CD4-positive, alpha-beta T cell treated with Interleukin-10 for 1 hour (primary cell): Measurements from ENCODE around the gene GPSM1.

Source experiments
- DNase-seq: peaks from one replicate; pipeline ENCODE4 v3.0.0-alpha.2; 2020

GPSM1 gene

GRCh38 chr9:136292026-136292538 is 35.3 kb upstream of the GPSM1 start:
- DNase-seq = no peak

- DNase-seq = no peak
These were observed 34.5 kb upstream of the GPSM1 start for GRCh38 chr9:136292591-136293448.

DNA sequence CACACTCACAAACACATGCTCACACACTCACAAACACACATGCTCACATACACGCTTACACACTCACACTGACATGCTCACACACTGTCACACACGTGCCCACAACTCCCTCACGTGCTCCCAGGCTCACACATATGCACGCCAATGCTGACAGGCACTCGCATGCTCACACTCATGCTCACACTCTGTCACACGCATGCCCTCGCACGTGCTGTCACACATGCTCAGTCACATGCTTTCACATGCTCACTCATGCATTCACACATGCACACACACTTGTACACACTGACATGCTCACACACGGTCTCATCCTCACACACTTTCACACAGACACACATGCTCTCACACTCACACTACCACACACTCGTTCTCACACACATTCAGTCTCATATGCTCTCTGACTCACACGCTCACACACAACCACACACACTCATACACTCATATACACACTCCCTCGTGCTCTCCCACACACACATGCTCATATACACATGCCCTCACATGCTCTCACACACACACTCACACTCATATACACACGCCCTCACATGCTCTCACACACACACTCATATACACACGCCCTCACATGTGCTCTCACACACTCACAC is 33.8 kb upstream of the GPSM1 start:
- no peak for DNase-seq

DNA sequence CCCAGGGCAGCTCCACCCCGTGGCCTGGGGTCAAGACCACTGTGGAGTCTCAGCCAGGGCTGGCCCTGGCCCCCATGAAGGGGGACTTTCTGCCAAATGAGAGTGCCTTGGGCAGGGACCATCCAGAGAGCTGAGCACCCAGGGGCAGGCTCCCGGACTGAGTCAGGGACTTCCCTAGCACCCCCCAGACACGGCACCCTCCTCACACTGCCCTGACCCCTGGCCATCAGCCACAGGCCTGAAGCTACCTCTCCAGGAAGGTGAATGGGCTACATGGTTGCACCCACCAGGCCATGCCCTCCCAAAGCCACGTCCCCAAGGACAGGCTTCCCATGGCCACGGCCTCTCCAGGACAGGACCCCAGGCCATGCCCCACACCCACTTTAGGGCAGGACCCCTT is 32.9 kb upstream of the GPSM1 start:
- no peak for DNase-seq

DNA sequence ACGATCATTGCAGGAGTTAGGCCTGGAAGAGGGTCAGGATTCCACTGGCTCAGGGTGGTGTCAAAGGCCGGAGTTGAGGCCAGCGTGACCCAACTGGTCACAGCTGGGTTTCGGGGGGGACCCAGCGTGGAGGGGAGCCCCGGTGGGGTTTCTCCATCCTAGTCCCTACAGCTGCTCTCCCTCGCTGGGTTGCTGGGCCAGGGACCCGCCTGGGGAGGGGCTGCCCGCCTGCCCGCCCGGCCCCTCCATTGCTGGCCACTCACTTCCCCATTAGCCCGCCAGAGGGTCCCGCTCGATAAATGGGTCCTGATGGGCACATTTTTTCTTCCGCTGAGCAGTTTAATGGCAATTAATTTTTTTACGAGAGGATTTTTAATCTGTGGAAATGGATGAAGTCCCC is 32.3 kb upstream of the GPSM1 start:
- DNase-seq = no peak

DNA sequence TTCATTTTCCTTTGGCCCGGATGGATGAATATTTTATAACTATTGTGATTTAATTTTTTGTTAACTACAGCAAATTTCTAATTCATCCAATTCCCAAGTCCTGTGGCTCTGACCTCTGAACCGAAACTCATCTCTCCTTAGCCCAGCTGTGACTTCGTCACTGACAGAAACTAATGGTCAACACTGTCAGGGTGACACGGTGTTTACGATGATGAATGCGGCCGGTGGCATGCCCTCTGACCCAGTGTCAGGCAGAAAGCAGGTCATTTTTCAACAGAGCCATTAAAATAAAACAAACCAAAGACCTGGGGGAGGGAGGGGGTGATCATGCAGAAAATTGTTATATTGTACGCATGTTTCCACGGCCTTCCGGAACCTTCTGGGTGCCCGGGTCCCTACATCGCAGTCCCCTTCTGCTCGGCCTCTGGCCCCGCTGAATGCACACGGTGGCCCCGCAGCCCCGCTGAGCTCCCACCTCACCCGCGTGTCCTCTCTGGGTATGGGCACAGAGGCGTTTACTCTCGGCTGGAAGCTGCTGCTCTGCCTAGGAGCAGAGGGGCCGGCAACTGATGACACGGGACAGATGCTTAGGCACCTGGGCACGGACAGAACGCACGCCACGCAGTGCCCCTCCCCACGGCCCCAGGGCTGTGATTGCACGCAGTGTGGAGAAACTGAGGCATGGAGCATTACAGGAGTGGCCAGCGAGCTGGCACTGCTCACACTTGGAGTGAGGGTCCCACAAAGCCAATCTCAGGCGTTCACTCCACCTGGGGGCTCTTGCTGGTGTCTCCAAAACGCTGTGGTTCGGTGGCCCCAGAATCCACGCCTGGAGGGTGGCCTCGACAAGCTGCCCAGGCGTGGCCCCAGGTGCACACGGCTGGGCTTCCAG is 31.6 kb upstream of the GPSM1 start:
- no peak for DNase-seq

GRCh38 chr9:136296434-136297015 is 30.8 kb upstream of the GPSM1 start:
- DNase-seq = no peak

- no peak for DNase-seq
These were observed 30.2 kb upstream of the GPSM1 start for GRCh38 chr9:136297016-136297691.

DNA sequence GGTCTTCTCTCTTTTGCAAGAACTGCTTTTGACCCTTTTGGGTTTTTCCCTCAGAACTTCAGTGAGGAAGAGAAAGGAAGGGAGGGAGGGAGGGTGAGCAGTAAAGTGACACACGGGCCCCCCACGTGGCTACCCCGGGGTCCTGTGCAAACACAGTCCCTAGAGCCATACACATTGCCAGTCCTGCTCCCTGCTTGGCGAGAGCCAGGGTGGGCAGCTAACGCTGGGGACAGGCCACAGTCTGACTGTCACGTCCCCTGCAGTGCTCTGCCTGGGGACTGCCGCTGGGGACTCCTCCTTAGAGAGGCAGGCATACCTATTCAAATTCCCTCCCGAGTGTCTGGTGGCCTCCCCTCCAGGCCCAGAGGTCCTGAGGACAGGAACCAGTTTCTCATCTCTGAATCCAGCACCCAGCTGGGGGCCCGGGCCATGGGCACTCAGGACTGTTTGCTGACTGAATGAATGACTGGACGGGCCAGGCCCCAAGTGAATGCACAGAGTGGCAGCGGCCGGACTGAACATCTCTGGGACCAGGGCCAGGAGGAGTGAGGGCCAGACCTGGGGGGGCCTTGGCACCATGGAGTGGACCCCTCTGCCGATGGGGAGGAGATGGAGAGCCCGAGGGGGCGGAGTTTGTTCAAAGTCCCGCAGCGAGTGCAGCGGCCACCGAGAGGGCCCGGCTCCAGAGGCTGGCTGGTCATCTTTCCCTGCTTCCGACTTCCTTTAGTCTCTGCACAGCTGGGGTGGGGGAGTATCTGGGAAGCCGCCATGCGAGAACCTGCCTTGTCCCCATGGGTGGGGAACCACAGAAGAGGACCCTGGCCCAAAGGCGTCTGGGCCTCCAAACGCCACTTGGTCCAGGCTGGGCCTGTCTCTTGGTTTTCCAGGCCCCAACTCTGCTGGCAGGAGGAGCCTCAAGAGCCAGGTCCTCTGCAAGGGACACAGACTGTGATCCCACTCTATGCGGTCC is 29.3 kb upstream of the GPSM1 start:
- no peak for DNase-seq

DNA sequence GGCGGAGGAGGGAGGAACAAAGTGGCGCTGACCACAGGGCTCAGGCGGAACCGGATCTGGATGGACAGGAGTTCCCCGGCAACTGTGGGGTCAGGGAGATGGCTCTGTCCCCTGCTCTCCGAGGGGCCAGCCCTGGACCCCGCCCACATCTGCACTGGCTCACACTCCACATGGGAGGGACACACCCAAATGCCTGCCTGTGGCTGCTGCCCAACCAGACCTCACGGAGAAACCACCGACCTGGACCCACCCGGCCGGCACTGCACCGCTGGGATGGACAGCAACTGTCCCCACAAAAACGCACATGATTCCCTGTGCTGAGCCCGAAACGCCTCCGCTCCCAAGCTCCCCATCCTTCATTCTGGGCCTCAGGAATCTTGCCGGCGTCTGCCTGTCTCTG is 28.2 kb upstream of the GPSM1 start:
- no peak for DNase-seq

GRCh38 chr9:136299541-136299940 is 27.8 kb upstream of the GPSM1 start:
- DNase-seq = no peak

- DNase-seq = no peak
These were observed 27.3 kb upstream of the GPSM1 start for GRCh38 chr9:136300016-136300545.

DNA sequence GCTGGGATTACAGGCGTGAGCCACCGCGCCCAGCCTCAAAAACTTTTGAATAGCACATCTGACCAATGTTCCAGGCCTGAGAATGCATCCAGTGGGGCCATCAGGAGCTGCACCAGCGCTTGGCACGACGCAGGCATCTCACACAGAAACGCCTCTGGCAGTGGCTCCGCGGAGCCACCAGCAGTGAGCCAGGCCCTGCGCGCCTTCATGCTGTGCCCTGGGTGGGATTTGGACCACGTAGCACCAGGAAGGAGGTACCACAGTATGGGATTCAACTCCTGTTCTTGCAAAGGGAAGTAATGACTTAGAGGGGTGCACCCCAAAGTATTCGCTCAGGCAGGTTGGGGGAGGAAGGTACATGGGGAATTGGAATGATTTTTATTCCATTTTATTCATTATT is 26.5 kb upstream of the GPSM1 start:
- no peak for DNase-seq

DNA sequence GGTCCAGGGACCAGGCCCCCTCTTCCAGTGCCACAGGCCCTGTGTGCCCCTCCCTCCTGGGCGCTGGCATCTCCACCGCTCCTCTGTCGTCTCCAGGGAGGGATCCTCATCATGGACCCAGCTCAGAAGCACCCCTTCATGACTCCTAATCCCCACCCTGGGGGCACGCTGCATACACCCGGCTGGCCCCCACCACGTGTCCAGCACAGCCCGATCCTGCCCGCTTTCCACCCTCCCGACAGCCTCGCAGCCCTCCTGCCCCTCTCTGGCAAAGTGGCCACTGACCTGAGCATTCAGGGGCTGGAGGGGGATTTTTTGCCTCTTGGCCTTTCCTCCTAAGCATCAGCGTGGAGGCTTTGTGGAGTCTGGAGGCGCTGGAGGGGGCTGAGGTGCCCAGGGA is 24.8 kb upstream of the GPSM1 start:
- no peak for DNase-seq

DNA sequence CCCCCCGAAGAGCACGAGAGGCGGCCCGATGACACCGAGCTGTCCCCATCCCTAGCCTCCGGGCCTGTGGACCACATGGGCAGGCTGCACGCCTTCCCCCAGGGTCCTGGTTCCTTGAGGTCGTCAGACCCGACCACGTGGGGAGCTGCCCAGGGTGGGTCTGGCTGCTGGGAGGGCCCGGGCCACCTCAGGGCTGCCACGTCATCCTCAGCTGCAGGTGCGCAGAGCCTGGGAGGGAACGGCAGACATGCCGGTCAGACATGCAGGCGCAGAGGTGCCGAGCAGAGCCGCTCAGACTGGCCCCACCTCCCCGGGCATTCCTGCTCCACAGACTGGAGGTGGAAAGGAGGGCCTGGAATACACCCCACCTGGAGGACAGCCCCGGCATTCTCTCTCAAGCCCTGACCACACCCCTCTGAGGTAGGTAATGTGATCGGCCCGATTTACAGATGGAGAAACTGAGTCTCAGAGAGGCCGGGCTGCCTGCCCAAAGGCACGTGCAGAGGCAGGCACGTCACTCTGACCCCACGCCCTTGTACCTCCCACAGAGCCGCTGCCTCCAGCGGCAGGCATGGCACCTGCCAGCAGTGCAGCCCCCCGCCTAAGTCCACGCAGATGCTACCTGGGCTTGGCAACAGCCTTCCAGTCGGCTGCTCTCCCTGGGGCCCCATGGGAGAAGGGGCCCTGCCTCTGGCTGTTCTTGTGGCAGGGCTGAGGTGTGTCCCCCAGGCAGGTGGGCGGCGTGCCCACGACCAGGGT is 24.1 kb upstream of the GPSM1 start:
- DNase-seq = no peak

- DNase-seq = no peak
These were observed 23.4 kb upstream of the GPSM1 start, which contains the start of gene CCDC187 for GRCh38 chr9:136303825-136304416. Gene CCDC187 (minus strand): TSS chr9:136304094. CDS start chr9:136303830, 264 bp downstream.

- no peak for DNase-seq
These were observed 22.9 kb upstream of the GPSM1 start for GRCh38 chr9:136304456-136304855.

DNA sequence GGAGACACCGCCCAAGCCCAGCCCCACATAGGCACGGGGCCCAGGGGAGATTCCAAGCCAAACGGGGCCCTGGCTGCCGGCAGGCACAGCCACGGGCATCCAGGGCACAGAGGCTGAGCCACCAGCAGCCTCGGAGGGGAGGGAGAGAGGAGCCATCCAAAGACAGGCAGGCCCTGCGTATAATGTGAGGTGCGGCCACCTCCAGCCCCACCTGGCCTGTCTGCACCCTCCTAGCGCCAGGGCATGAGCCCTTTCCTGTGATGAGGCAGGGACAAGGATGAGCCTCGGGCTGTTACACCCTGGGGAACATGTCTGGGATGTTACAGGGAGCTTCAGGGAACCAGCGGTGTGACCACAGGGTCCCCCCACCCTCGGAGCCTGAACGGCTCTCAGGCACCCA is 22.4 kb upstream of the GPSM1 start:
- no peak for DNase-seq

DNA sequence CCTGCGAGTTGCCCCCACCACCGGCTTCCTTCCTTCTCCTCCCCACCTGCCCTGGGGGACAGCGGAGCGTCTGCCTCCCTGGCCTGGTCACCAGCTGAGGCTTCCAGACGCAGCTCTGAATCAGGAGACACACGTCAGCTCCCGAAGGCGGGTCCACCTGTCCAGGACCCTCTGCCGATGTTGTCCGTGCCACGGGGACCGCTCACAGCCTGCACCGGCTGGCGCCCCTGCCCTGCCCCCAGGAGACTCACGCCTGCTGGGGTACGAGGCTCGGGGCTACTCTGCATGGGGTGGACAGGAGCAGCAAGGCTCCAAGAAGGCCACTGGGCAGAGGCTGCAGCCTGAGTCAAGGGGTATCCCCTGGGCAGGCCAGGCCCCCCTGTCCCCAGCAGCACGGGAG is 21.5 kb upstream of the GPSM1 start:
- no peak for DNase-seq
